Measurements from ENCODE around the gene SMIM9. TPM values are rescaled to one million over a fixed set of nuclear protein-coding genes. Genes with fewer than 3 reads are reported as not detected.

Gene SMIM9
- total RNA-seq, 1 experiment from 2014 or later = not detected

DNA sequence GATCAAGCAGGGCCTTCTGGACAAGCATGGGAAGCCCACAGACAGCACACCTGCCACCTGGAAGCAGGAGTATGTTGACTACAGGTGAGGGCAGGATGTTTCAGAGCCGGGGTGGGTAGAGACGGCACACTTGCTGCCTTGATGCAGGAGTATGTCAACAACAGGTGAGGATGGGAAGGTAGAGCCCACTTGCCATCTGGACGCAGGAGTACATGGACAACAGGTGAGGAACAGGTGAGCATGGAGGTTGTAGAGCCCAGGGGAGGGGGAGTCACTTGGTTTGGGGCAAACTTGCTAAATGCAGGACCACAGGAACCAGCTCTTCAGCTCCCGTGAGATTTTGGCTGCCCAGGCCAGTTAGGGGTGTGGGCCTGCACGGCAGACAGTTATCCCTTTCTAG, 59.8 kb downstream of the SMIM9 start:
- TF ChIP-seq, protein P1, sequence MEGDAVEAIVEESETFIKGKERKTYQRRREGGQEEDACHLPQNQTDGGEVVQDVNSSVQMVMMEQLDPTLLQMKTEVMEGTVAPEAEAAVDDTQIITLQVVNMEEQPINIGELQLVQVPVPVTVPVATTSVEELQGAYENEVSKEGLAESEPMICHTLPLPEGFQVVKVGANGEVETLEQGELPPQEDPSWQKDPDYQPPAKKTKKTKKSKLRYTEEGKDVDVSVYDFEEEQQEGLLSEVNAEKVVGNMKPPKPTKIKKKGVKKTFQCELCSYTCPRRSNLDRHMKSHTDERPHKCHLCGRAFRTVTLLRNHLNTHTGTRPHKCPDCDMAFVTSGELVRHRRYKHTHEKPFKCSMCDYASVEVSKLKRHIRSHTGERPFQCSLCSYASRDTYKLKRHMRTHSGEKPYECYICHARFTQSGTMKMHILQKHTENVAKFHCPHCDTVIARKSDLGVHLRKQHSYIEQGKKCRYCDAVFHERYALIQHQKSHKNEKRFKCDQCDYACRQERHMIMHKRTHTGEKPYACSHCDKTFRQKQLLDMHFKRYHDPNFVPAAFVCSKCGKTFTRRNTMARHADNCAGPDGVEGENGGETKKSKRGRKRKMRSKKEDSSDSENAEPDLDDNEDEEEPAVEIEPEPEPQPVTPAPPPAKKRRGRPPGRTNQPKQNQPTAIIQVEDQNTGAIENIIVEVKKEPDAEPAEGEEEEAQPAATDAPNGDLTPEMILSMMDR (IDR thresholded peaks at IDR 0.05; ENCODE audit: unreplicated experiment) = no peak
- no peak overlapping the region for H3K4me3 Mint-ChIP-seq (ENCODE audit: low read depth, unreplicated experiment)
- BruUV-seq (replicated peaks) = no TSS peak
- H3K27ac Mint-ChIP-seq (ENCODE audit: unreplicated experiment) = no peak overlapping the region
- CTCF ChIA-PET = no interaction called here
- no peak for DNase-seq
- peaks cover 3% of the 10 kb centered on the region for H3K9me3 Mint-ChIP-seq (ENCODE audit: low read depth, unreplicated experiment)
- intact Hi-C loops (cut with micrococcal nuclease; ENCODE audit: unreplicated experiment) = no loop called here
- H3K27me3 Mint-ChIP-seq (ENCODE audit: unreplicated experiment) = no peaks in the 10 kb centered on the region
- H3K36me3 Mint-ChIP-seq (ENCODE audit: insufficient read depth, unreplicated experiment) = peaks cover 44% of the 10 kb centered on the region
- H3K4me1 Mint-ChIP-seq (ENCODE audit: low read depth, unreplicated experiment) = no peaks in the 10 kb centered on the region

Other genes with a start within 250 kb of the SMIM9 start
- gene CTAG1A, start 249.5 kb downstream of the SMIM9 start, total RNA-seq (2022) = not detected in 2 replicates
- gene CTAG1B, start 215.4 kb downstream of the SMIM9 start, total RNA-seq (2022) = not detected in 2 replicates
- gene CTAG2, start 181.1 kb downstream of the SMIM9 start, total RNA-seq (2022) = not detected in 2 replicates
- not detected in 2 replicates for gene GAB3, start 83.6 kb downstream of the SMIM9 start, total RNA-seq (2022)
- gene DKC1, start 71.8 kb downstream of the SMIM9 start, total RNA-seq (2022) = 112 and 120 TPM in 2 replicates
- gene MPP1, start 29.2 kb downstream of the SMIM9 start, total RNA-seq (2022) = 1.3 TPM in 1 of 2 replicates, not detected in the other
- gene F8A1, start 51.7 kb upstream of the SMIM9 start, total RNA-seq (2022) = 20.8 and 24.4 TPM in 2 replicates
- 1.6 and 2.2 TPM in 2 replicates for gene F8, start 188.1 kb upstream of the SMIM9 start, total RNA-seq (2022)
- gene FUNDC2, start 192.2 kb upstream of the SMIM9 start, total RNA-seq (2022) = 33.5 and 45.4 TPM in 2 replicates
- 0.59 and 2.1 TPM in 2 replicates for gene CMC4, start 236.5 kb upstream of the SMIM9 start, total RNA-seq (2022)
- 12.5 and 17.1 TPM in 2 replicates for gene MTCP1, start 236.5 kb upstream of the SMIM9 start, total RNA-seq (2022)
- gene BRCC3, start 236.8 kb upstream of the SMIM9 start, total RNA-seq (2022) = 35.9 and 36.2 TPM in 2 replicates

All from Calu3 (cell line).